GM19463 (cell line): Measurements from ENCODE around the gene AFF2.

Experiments used
- ATAC-seq: cut with Tn5 transposase; IDR thresholded peaks from one replicate; pipeline ENCODE4 v1.9.1; 2021; ENCODE audit warnings: mild to moderate bottlenecking, moderate library complexity; ENCODE audit not compliant: unreplicated experiment

AFF2 gene

GRCh38 chrX:148535639-148536038 is 35.2 kb downstream of the AFF2 start:
- no peak for ATAC-seq

- ATAC-seq: no peak
Observed at GRCh38 chrX:148536961-148537360, 36.5 kb downstream of the AFF2 start.

GRCh38 chrX:148537556-148538182 is 37.3 kb downstream of the AFF2 start:
- no peak for ATAC-seq

- ATAC-seq: no peak
Observed at GRCh38 chrX:148538582-148538981, 38.2 kb downstream of the AFF2 start.

GRCh38 chrX:148540114-148540513 is 39.7 kb downstream of the AFF2 start:
- ATAC-seq: no peak

- ATAC-seq: no peak
Observed at GRCh38 chrX:148540671-148541583, 40.5 kb downstream of the AFF2 start.

- peak; percentile 71 for ATAC-seq
Observed at GRCh38 chrX:148541584-148541940, 41.1 kb downstream of the AFF2 start.

- ATAC-seq: no peak
Observed at GRCh38 chrX:148542481-148543255, 42.3 kb downstream of the AFF2 start.

- ATAC-seq: no peak
Observed at GRCh38 chrX:148552775-148553174, 52.4 kb downstream of the AFF2 start.

GRCh38 chrX:148555101-148555500 is 54.7 kb downstream of the AFF2 start:
- ATAC-seq: no peak

GRCh38 chrX:148555571-148556243 is 55.3 kb downstream of the AFF2 start:
- no peak for ATAC-seq

GRCh38 chrX:148556498-148556897 is 56.1 kb downstream of the AFF2 start:
- ATAC-seq: no peak

GRCh38 chrX:148562846-148563245 is 62.4 kb downstream of the AFF2 start:
- ATAC-seq: no peak

- ATAC-seq: no peak
Observed at GRCh38 chrX:148567229-148567628, 66.8 kb downstream of the AFF2 start.

GRCh38 chrX:148567779-148568178 is 67.4 kb downstream of the AFF2 start:
- no peak for ATAC-seq

GRCh38 chrX:148568763-148569162 is 68.3 kb downstream of the AFF2 start:
- no peak for ATAC-seq

- no peak for ATAC-seq
Observed at GRCh38 chrX:148572337-148572736, 71.9 kb downstream of the AFF2 start.

GRCh38 chrX:148573119-148573518 is 72.7 kb downstream of the AFF2 start:
- ATAC-seq: no peak

GRCh38 chrX:148574237-148574973 is 74.0 kb downstream of the AFF2 start:
- peak; percentile 54 for ATAC-seq

- ATAC-seq: no peak
Observed at GRCh38 chrX:148576396-148576795, 76.0 kb downstream of the AFF2 start.
